HL-60 (cell line): ENCODE results near the gene MAEA.

Source experiments
- DNase-seq, 2 experiments: peaks; one replicate each; pipeline ENCODE4 v3.0.0-alpha.2; 2010 to 2020; ENCODE audit warnings: low read depth in 1 of 2, low spot score in 1 of 2
- H3K27ac ChIP-seq: fragments of 250-450 bp; sonication (Bioruptor Pico); replicated peaks from 2 replicates; pipeline ENCODE4 v1.5.1; 2020; ENCODE audit warnings: mild to moderate bottlenecking, moderate library complexity
- H3K27me3 ChIP-seq: fragments of 250-450 bp; sonication (Bioruptor Pico); 2 replicates; pipeline ENCODE4 v1.5.1; 2021; ENCODE audit warnings: mild to moderate bottlenecking, moderate library complexity; ENCODE audit not compliant: insufficient read depth, poor library complexity, severe bottlenecking
- H3K4me3 ChIP-seq: replicated peaks from 2 replicates; pipeline ENCODE4 v1.5.1; 2011; ENCODE audit warnings: mild to moderate bottlenecking, control low read depth, low read length; ENCODE audit not compliant: insufficient read depth
- GABPA ChIP-seq: IDR thresholded peaks from 2 replicates; pipeline ENCODE4 v1.6.1; 2012; ENCODE audit warnings: low read depth
- POLR2AphosphoS5 ChIP-seq: IDR thresholded peaks from 2 replicates; pipeline ENCODE4 v1.6.1; 2012; ENCODE audit warnings: low read depth
- SPI1 ChIP-seq: IDR thresholded peaks from 2 replicates; pipeline ENCODE4 v1.6.1; 2012; ENCODE audit warnings: low read depth, mild to moderate bottlenecking, borderline replicate concordance
- TF ChIP-seq, protein P1 (sequence below): IDR thresholded peaks from one replicate; pipeline ENCODE4 v1.5.1; 2011; ENCODE audit warnings: low read length, control low read depth, inconsistent platforms; ENCODE audit not compliant: insufficient read depth
- TF ChIP-seq, protein P2 (sequence below): IDR thresholded peaks from 2 replicates; pipeline ENCODE4 v1.6.1; 2012; ENCODE audit warnings: low read depth; ENCODE audit not compliant: insufficient replicate concordance

MAEA gene

DNA sequence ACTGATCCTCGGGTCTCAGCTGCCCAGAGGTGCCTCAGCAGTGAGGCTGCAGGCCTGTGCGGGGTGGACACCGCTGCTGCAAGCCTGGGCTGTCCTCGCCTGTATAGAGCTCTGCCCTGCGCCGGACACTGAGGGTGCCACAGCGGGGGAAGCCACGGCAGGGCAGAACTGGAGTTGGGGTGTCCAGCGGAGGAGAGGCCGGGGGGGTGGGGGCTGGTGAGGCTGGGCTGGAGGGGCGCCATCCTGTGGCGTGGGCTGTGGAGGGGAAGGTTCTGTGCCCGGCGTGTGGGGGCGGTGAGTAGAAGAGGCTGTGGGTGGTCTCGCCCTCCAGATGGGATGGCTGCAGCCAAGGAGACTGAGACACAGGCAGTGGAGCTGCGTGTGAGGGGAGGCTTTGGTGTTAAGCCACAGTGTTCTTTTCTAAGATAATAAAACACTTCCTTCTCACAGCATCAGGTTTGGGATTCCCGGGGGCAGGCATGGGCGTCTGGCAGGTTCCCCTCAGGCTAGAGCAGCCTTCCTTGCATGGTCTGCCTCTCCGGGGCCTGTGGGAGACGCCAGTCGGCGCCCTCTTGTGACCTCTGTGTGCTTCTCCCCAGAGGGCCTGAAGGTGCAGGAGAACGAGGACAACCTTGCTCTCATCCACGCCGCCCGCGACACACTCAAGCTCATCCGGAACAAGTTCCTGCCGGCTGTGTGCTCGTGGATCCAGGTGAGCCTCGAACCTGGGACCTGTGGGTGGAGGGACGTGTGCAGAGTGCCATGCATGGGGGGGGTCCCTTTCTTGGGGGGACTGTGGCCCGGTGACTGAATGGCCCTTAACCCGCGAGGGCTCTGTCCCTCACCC, 64.7 kb downstream of the MAEA start:
- Histone ChIP-seq H3K4me3 (no peak overlapping the region), H3K27ac (no peak overlapping the region), H3K27me3 (no peaks in the 10 kb centered on the region)
- DNase-seq, result peak in 1 of 2 experiments; percentile 14
- TF ChIP-seq POLR2AphosphoS5, result no peak
- no peak for TF ChIP-seq SPI1
- TF ChIP-seq GABPA, result no peak
- TF ChIP-seq, protein P1, sequence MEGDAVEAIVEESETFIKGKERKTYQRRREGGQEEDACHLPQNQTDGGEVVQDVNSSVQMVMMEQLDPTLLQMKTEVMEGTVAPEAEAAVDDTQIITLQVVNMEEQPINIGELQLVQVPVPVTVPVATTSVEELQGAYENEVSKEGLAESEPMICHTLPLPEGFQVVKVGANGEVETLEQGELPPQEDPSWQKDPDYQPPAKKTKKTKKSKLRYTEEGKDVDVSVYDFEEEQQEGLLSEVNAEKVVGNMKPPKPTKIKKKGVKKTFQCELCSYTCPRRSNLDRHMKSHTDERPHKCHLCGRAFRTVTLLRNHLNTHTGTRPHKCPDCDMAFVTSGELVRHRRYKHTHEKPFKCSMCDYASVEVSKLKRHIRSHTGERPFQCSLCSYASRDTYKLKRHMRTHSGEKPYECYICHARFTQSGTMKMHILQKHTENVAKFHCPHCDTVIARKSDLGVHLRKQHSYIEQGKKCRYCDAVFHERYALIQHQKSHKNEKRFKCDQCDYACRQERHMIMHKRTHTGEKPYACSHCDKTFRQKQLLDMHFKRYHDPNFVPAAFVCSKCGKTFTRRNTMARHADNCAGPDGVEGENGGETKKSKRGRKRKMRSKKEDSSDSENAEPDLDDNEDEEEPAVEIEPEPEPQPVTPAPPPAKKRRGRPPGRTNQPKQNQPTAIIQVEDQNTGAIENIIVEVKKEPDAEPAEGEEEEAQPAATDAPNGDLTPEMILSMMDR, result no peak
- TF ChIP-seq, protein P2, sequence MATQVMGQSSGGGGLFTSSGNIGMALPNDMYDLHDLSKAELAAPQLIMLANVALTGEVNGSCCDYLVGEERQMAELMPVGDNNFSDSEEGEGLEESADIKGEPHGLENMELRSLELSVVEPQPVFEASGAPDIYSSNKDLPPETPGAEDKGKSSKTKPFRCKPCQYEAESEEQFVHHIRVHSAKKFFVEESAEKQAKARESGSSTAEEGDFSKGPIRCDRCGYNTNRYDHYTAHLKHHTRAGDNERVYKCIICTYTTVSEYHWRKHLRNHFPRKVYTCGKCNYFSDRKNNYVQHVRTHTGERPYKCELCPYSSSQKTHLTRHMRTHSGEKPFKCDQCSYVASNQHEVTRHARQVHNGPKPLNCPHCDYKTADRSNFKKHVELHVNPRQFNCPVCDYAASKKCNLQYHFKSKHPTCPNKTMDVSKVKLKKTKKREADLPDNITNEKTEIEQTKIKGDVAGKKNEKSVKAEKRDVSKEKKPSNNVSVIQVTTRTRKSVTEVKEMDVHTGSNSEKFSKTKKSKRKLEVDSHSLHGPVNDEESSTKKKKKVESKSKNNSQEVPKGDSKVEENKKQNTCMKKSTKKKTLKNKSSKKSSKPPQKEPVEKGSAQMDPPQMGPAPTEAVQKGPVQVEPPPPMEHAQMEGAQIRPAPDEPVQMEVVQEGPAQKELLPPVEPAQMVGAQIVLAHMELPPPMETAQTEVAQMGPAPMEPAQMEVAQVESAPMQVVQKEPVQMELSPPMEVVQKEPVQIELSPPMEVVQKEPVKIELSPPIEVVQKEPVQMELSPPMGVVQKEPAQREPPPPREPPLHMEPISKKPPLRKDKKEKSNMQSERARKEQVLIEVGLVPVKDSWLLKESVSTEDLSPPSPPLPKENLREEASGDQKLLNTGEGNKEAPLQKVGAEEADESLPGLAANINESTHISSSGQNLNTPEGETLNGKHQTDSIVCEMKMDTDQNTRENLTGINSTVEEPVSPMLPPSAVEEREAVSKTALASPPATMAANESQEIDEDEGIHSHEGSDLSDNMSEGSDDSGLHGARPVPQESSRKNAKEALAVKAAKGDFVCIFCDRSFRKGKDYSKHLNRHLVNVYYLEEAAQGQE, result no peak

DNA sequence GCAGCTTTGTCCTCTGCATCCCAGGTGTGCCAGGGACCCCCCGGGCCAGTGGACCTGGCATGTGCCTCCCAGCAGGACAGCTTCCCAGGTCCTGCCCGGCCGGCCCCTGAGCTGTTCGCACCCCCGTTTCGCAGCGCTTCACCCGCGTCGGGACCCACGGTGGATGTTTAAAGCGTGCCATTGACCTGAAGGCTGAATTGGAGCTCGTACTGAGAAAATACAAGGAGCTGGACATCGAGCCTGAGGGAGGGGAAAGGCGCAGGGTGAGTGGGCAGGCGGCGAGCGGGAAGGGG, 65.2 kb downstream of the MAEA start:
- no peaks in the 10 kb centered on the region for H3K27me3 ChIP-seq
- H3K27ac ChIP-seq, result no peak overlapping the region
- TF ChIP-seq SPI1 (no peak), GABPA (no peak), POLR2AphosphoS5 (no peak)
- TF ChIP-seq, protein P2, result no peak
- TF ChIP-seq, protein P1, result no peak
- H3K4me3 ChIP-seq, result no peak overlapping the region
- no peak for DNase-seq

DNA sequence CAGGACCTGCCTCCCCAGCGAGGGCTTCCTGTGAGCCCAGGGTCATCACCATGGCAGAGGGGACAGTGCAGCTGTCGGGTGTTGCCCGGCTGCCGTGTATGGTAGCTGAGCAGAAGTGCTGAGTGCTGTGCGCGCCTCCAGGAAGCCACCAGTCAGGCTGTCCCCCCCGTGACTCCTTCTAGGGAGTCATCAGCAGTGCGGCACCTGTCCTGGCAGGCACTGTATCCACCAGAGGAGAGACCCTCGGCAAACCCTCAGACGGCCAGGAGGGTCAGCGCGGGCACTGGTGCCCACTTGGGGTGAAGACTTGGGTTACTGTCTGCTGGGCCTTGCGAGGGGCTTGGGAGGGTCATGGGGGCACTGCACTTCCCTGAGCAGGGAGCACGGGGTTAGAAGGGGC, 65.7 kb downstream of the MAEA start:
- no peaks in the 10 kb centered on the region for H3K27me3 ChIP-seq
- H3K4me3 ChIP-seq, result no peak overlapping the region
- TF ChIP-seq POLR2AphosphoS5 (no peak), GABPA (no peak), SPI1 (no peak)
- TF ChIP-seq, protein P2, result no peak
- no peak overlapping the region for H3K27ac ChIP-seq
- no peak for DNase-seq
